Airway epithelial cell (primary cell): ENCODE results near the gene B3GALNT2. TPM values are rescaled to one million over a fixed set of nuclear protein-coding genes. Genes with fewer than 3 reads are reported as not detected.

Source experiments
- total RNA-seq: library from RNA; depleted of rRNA; stranded (reverse); fragments of >200 nt; gene quantifications from 2 replicates; pipeline ENCODE4 v1.2.3, GENCODE V29; 2015

The B3GALNT2 gene
- 27.3 and 29.3 TPM in 2 replicates for total RNA-seq

DNA sequence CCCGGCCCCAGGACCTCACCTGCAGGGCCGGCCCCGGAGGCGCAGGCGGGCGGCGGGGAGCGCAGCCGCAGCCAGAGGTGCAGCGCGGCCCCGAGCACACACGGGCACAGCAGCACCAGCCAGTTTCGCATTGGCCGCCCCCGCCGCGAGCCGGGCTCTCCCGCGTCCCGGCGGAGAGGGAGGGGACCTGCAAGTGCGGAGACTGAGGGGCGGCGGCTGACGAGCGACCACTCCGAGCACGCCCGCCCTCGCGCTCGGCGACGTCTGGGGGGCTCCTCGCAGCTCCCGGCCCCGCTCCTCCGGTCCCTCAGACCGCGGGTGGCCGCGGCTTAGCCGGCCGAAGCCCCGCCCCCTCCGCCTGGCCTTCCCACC lies at the start of gene B3GALNT2:
Gene B3GALNT2 (minus strand): TSS at position 331 of the 372 bp plus-strand sequence. CDS start 200 bp downstream, at position 131.

Other genes starting within 250 kb of the B3GALNT2 start
- gene ARID4B, start 176.3 kb downstream of the B3GALNT2 start, total RNA-seq, result 11.4 and 14.3 TPM in 2 replicates
- 15.2 and 18.8 TPM in 2 replicates for gene GGPS1, start 175.9 kb downstream of the B3GALNT2 start, total RNA-seq
- gene TBCE, start 137.0 kb downstream of the B3GALNT2 start, total RNA-seq, result 13.9 and 20.4 TPM in 2 replicates
- gene GNG4, start 145.3 kb upstream of the B3GALNT2 start, total RNA-seq, result 0.05 and 0.21 TPM in 2 replicates